SU-DHL-6 (cell line): ENCODE measurements around the gene NFATC3.

ENCODE experiments used
- H2AFZ ChIP-seq: fragments of 200-600 bp; sonication (generic); 2 replicates; pipeline ENCODE4 v1.6.1; 2014; ENCODE audit warnings: low read depth, mild to moderate bottlenecking, moderate library complexity, mixed read lengths, antibody characterized with exemption, low read length; ENCODE audit not compliant: severe bottlenecking
- H3F3A ChIP-seq: fragments of 200-600 bp; shearing (Covaris generic); 2 replicates; pipeline ENCODE4 v1.6.0; 2016; ENCODE audit warnings: antibody characterized with exemption, mild to moderate bottlenecking; ENCODE audit not compliant: insufficient read depth
- H3K27ac ChIP-seq: fragments of 200-600 bp; sonication (generic); 2 replicates; pipeline ENCODE4 v1.5.1; 2016; ENCODE audit warnings: low read depth, mild to moderate bottlenecking, low read length, moderate library complexity, mixed read lengths
- H3K27me3 ChIP-seq: fragments of 200-600 bp; sonication (generic), shearing (Covaris generic); 2 replicates; pipeline ENCODE4 v1.6.0; 2014; ENCODE audit warnings: mild to moderate bottlenecking, low read length
- H3K36me3 ChIP-seq: fragments of 200-600 bp; sonication (generic); 2 replicates; pipeline ENCODE4 v1.6.1; 2014; ENCODE audit warnings: mild to moderate bottlenecking, low read length, mixed read lengths
- H3K4me2 ChIP-seq: fragments of 300-600, 200-600 bp; shearing (Covaris generic), sonication (generic); 2 replicates; pipeline ENCODE4 v1.6.0; 2014; ENCODE audit warnings: low read length, low read depth, mild to moderate bottlenecking; ENCODE audit not compliant: poor library complexity, severe bottlenecking
- H3K4me3 ChIP-seq: fragments of 200-600 bp; sonication (generic); 2 replicates; pipeline ENCODE4 v1.5.1; 2014; ENCODE audit warnings: antibody characterized with exemption, low read length, mild to moderate bottlenecking, mixed read lengths; ENCODE audit not compliant: insufficient read depth, poor library complexity, severe bottlenecking
- H3K79me2 ChIP-seq: fragments of 200-600 bp; sonication (generic); 2 replicates; pipeline ENCODE4 v1.6.1; 2014; ENCODE audit warnings: mild to moderate bottlenecking, low read length, moderate library complexity; ENCODE audit not compliant: insufficient read depth
- H3K9ac ChIP-seq: fragments of 200-600 bp; sonication (generic); 2 replicates; pipeline ENCODE4 v1.7.0; 2014; ENCODE audit warnings: mild to moderate bottlenecking, low read length
- H3K9me2 ChIP-seq: fragments of 200-600 bp; sonication (generic); replicated peaks from 2 replicates; pipeline ENCODE4 v1.6.1; 2014; ENCODE audit warnings: low read length; ENCODE audit not compliant: insufficient read depth
- H3K9me3 ChIP-seq: fragments of 200-600 bp; sonication (generic); 2 replicates; pipeline ENCODE4 v1.6.1; 2014; ENCODE audit warnings: low read length, mixed read lengths; ENCODE audit not compliant: insufficient read depth
- H4K20me1 ChIP-seq: fragments of 200-600 bp; sonication (generic); 2 replicates; pipeline ENCODE4 v1.6.1; 2014; ENCODE audit warnings: low read depth, mild to moderate bottlenecking, antibody characterized with exemption, low read length, moderate library complexity, mixed read lengths
- EZH2phosphoT487 ChIP-seq: fragments of 200-600 bp; sonication (generic), shearing (Covaris generic); conservative IDR thresholded peaks from 2 replicates; pipeline ENCODE4 v1.6.1; 2018; ENCODE audit warnings: mild to moderate bottlenecking, antibody characterized with exemption, low read length, moderate library complexity, mixed read lengths
- TF ChIP-seq, protein P1 (sequence below): fragments of 200-600 bp; sonication (generic); IDR thresholded peaks from one replicate; pipeline ENCODE4 v1.5.1; 2017; ENCODE audit warnings: antibody characterized with exemption, mild to moderate bottlenecking, low read length, moderate library complexity; ENCODE audit not compliant: insufficient read depth, poor library complexity, severe bottlenecking

NFATC3 gene

DNA sequence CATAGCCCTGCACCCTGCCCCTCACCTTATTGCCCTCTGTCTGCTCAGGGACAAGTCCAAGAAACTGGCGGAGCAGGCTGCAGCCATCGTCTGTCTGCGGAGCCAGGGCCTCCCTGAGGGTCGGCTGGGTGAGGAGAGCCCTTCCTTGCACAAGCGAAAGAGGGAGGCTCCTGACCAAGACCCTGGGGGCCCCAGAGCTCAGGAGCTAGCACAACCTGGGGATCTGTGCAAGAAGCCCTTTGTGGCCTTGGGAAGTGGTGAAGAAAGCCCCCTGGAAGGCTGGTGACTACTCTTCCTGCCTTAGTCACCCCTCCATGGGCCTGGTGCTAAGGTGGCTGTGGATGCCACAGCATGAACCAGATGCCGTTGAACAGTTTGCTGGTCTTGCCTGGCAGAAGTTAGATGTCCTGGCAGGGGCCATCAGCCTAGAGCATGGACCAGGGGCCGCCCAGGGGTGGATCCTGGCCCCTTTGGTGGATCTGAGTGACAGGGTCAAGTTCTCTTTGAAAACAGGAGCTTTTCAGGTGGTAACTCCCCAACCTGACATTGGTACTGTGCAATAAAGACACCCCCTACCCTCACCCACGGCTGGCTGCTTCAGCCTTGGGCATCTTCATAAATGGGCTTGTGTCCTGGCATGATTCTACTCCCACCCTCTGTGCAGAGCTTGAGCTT, 6.3 kb upstream of the NFATC3 start:
- Histone ChIP-seq H3K79me2 (no peaks in the 10 kb centered on the region), H3F3A (no peaks in the 10 kb centered on the region; the same call in 1 of the 2 replicates), H3K4me3 (no peak overlapping the region), H3K27me3 (no peaks in the 10 kb centered on the region), H3K9me2 (no peaks in the 10 kb centered on the region), H3K36me3 (no peaks in the 10 kb centered on the region), H3K9me3 (no peaks in the 10 kb centered on the region), H3K27ac (peak overlapping the region; percentile 40), H4K20me1 (no peaks in the 10 kb centered on the region), H2AFZ (no peak overlapping the region), H3K9ac (0 out of 2 replicates have a peak overlapping the region, but pooled peaks have one; percentile 14), H3K4me2 (peak overlapping the region; percentile 22)
- no peak for TF ChIP-seq EZH2phosphoT487
- TF ChIP-seq, protein P1, sequence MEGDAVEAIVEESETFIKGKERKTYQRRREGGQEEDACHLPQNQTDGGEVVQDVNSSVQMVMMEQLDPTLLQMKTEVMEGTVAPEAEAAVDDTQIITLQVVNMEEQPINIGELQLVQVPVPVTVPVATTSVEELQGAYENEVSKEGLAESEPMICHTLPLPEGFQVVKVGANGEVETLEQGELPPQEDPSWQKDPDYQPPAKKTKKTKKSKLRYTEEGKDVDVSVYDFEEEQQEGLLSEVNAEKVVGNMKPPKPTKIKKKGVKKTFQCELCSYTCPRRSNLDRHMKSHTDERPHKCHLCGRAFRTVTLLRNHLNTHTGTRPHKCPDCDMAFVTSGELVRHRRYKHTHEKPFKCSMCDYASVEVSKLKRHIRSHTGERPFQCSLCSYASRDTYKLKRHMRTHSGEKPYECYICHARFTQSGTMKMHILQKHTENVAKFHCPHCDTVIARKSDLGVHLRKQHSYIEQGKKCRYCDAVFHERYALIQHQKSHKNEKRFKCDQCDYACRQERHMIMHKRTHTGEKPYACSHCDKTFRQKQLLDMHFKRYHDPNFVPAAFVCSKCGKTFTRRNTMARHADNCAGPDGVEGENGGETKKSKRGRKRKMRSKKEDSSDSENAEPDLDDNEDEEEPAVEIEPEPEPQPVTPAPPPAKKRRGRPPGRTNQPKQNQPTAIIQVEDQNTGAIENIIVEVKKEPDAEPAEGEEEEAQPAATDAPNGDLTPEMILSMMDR, result no peak

DNA sequence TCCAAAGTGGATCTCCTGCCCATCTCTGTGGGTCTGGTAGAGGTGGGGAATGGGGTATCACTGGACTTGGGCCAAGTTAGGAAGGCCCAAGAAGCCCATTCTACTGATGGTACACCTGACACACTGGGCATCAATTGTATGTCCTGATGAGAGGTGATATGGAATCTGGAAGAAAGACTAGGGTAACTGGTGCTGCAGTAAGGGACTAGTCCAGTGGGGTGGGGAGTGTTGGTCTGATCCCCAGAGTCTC, 5.9 kb upstream of the NFATC3 start:
- Histone ChIP-seq H3K9me2 (no peaks in the 10 kb centered on the region), H3F3A (no peaks in the 10 kb centered on the region; the same call in 1 of the 2 replicates), H3K4me2 (peak overlapping the region; percentile 22), H3K27me3 (no peaks in the 10 kb centered on the region), H2AFZ (no peak overlapping the region), H3K27ac (peak overlapping the region; percentile 40), H3K36me3 (no peaks in the 10 kb centered on the region), H3K79me2 (no peaks in the 10 kb centered on the region), H3K9me3 (no peaks in the 10 kb centered on the region), H3K9ac (peak overlapping the region; percentile 14; the same call in 1 of the 2 replicates), H4K20me1 (no peaks in the 10 kb centered on the region), H3K4me3 (no peak overlapping the region)
- TF ChIP-seq, protein P1, result no peak
- TF ChIP-seq EZH2phosphoT487, result no peak

DNA sequence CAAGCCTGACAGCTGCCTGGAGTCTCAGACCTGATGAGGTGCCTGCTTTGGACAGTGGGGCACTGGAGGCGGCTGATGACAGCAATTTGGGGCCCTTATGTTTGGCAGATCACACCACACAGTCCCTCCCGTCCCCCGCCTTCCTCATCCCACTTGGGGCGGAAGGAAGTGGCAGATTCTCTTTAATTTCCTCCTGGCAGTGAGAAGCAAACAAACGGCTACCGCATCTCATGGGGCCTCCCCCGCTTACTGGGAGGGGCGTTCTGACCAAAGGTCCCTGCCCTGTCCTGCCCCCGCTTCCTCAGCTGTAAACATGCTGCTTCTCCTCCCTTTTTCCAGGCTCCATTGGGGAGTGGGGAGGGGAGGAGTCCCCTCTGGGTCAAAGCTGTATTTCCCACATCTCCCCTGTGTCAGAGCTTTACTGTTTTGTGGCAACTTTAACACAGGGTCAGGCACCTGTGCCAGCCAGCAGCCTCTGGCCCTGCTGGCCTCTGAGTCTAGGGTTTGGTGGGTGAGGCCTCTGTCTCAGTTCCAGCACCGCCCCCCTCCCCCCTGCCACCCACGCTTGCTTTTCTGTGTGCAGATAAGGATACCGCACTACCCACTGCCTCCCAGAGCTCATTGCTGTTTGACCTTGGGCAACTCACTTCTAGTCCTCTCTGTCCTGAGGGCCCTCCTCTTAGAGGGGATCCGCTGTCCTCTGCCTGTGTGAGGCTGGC, 5.4 kb upstream of the NFATC3 start:
- Histone ChIP-seq H3K4me3 (no peak overlapping the region), H3F3A (no peaks in the 10 kb centered on the region; the same call in 1 of the 2 replicates), H2AFZ (no peak overlapping the region), H3K27me3 (no peaks in the 10 kb centered on the region), H3K9me3 (no peaks in the 10 kb centered on the region), H3K79me2 (no peaks in the 10 kb centered on the region), H3K9ac (peak overlapping the region; percentile 14; the same call in 1 of the 2 replicates), H3K4me2 (peak overlapping the region; percentile 22), H3K27ac (peak overlapping the region; percentile 40), H4K20me1 (no peaks in the 10 kb centered on the region), H3K36me3 (no peaks in the 10 kb centered on the region), H3K9me2 (no peaks in the 10 kb centered on the region)
- TF ChIP-seq, protein P1, result no peak
- no peak for TF ChIP-seq EZH2phosphoT487
